Stimulated activated effector memory CD8-positive, alpha-beta T cell treated with anti-CD3 and anti-CD28 coated beads, Interleukin-12 subunit alpha, Interleukin-12 subunit beta, amount 100 ng/mL, for 72 hours (primary cell): Measurements from ENCODE around the gene SHANK1.
A peak's percentile ranks its signal among the peaks of the same experiment; 100 is the strongest.
"Not testable (repeated sequence)": the region's sequence is repeated elsewhere in the genome, so short reads cannot be mapped to it uniquely, and the experiment has no call there.

ENCODE experiments used
- ATAC-seq: fragments of 150-1000 bp; cut with Tn5 transposase; 2 replicates; pipeline ENCODE4 v1.10.0; 2021
- DNase-seq, 2 donors: peaks; one replicate each; pipeline ENCODE4 v3.0.0; 2021 to 2022; ENCODE audit warnings: low spot score in 2 of 2
- H3K27ac Mint-ChIP-seq: one replicate; pipeline ENCODE4 v1.8.0; 2022; ENCODE audit warnings: mild to moderate bottlenecking, mixed read lengths
- H3K36me3 Mint-ChIP-seq: one replicate; pipeline ENCODE4 v1.8.0; 2022; ENCODE audit warnings: mild to moderate bottlenecking, mixed read lengths
- H3K4me1 Mint-ChIP-seq: one replicate; pipeline ENCODE4 v1.8.0; 2022; ENCODE audit warnings: mixed read lengths
- H3K4me3 Mint-ChIP-seq: one replicate; pipeline ENCODE4 v1.8.0; 2022; ENCODE audit warnings: mild to moderate bottlenecking, mixed read lengths
- H3K9me3 Mint-ChIP-seq: one replicate; pipeline ENCODE4 v1.8.0; 2022; ENCODE audit warnings: mixed read lengths

Gene SHANK1

GRCh38 chr19:50719566-50719965 is at the start of gene SHANK1:
SHANK1 (minus strand) TSS chr19:50719802; CDS start chr19:50716919, 2,883 bp downstream.
- H3K4me3 Mint-ChIP-seq = peak within 1 kb of the TSS; percentile 24
- no peak for ATAC-seq
- DNase-seq = no peak
- H3K27ac Mint-ChIP-seq = no peak within 1 kb of the TSS
- peaks cover 3% of the 10 kb centered on the region for H3K9me3 Mint-ChIP-seq
- no peaks in the 10 kb centered on the region for H3K36me3 Mint-ChIP-seq
- H3K4me1 Mint-ChIP-seq = peaks cover 20% of the 10 kb centered on the region

GRCh38 chr19:50768277-50768676 is 48.7 kb upstream of the SHANK1 start:
- no peak overlapping the region for H3K27ac Mint-ChIP-seq
- no peaks in the 10 kb centered on the region for H3K4me1 Mint-ChIP-seq
- ATAC-seq = no peak
- no peak overlapping the region for H3K4me3 Mint-ChIP-seq
- H3K36me3 Mint-ChIP-seq = no peaks in the 10 kb centered on the region
- H3K9me3 Mint-ChIP-seq = no peaks in the 10 kb centered on the region
- no peak for DNase-seq

GRCh38 chr19:50767263-50767662 is 47.7 kb upstream of the SHANK1 start:
- H3K4me3 Mint-ChIP-seq, ATAC-seq, H3K4me1 Mint-ChIP-seq, H3K27ac Mint-ChIP-seq, H3K36me3 Mint-ChIP-seq, H3K9me3 Mint-ChIP-seq, DNase-seq: not testable (repeated sequence)

- not testable (repeated sequence) for ATAC-seq, H3K4me3 Mint-ChIP-seq, H3K9me3 Mint-ChIP-seq, H3K4me1 Mint-ChIP-seq, DNase-seq, H3K36me3 Mint-ChIP-seq, H3K27ac Mint-ChIP-seq
Measured at GRCh38 chr19:50766746-50767145, 47.1 kb upstream of the SHANK1 start.

- ATAC-seq = no peak
Measured at GRCh38 chr19:50764409-50764808, 44.8 kb upstream of the SHANK1 start.

GRCh38 chr19:50763521-50763920 is 43.9 kb upstream of the SHANK1 start:
- H3K4me1 Mint-ChIP-seq, H3K36me3 Mint-ChIP-seq, H3K9me3 Mint-ChIP-seq, H3K4me3 Mint-ChIP-seq, H3K27ac Mint-ChIP-seq, ATAC-seq, DNase-seq: not testable (repeated sequence)

More at GRCh38 chr19:50764409-50764808, 44.8 kb upstream of the SHANK1 start:
- DNase-seq = no peak
- Mint-ChIP-seq H3K27ac (no peak overlapping the region), H3K4me3 (no peak overlapping the region), H3K36me3 (no peaks in the 10 kb centered on the region), H3K9me3 (peaks cover 4% of the 10 kb centered on the region), H3K4me1 (no peaks in the 10 kb centered on the region)

- H3K4me1 Mint-ChIP-seq, H3K9me3 Mint-ChIP-seq, H3K36me3 Mint-ChIP-seq, ATAC-seq, H3K27ac Mint-ChIP-seq, DNase-seq, H3K4me3 Mint-ChIP-seq: not testable (repeated sequence)
Measured at GRCh38 chr19:50761501-50761900, 41.9 kb upstream of the SHANK1 start.

GRCh38 chr19:50759886-50760285 is 40.3 kb upstream of the SHANK1 start:
- no peaks in the 10 kb centered on the region for H3K36me3 Mint-ChIP-seq
- DNase-seq (no peak), ATAC-seq (no peak)
- H3K9me3 Mint-ChIP-seq = peaks cover 4% of the 10 kb centered on the region
- H3K4me3 Mint-ChIP-seq = no peak overlapping the region
- no peaks in the 10 kb centered on the region for H3K4me1 Mint-ChIP-seq
- no peak overlapping the region for H3K27ac Mint-ChIP-seq

- DNase-seq, H3K9me3 Mint-ChIP-seq, H3K4me1 Mint-ChIP-seq, H3K36me3 Mint-ChIP-seq, H3K4me3 Mint-ChIP-seq, H3K27ac Mint-ChIP-seq, ATAC-seq: not testable (repeated sequence)
Measured at GRCh38 chr19:50759076-50759475, 39.5 kb upstream of the SHANK1 start.

- H3K4me1 Mint-ChIP-seq, ATAC-seq, H3K4me3 Mint-ChIP-seq, H3K27ac Mint-ChIP-seq, H3K36me3 Mint-ChIP-seq, H3K9me3 Mint-ChIP-seq, DNase-seq: not testable (repeated sequence)
Measured at GRCh38 chr19:50757624-50758023, 38.0 kb upstream of the SHANK1 start.

GRCh38 chr19:50756244-50756643 is 36.6 kb upstream of the SHANK1 start:
- H3K4me3 Mint-ChIP-seq, H3K27ac Mint-ChIP-seq, ATAC-seq, H3K36me3 Mint-ChIP-seq, H3K9me3 Mint-ChIP-seq, H3K4me1 Mint-ChIP-seq, DNase-seq: not testable (repeated sequence)

GRCh38 chr19:50753879-50754278 is 34.3 kb upstream of the SHANK1 start:
- H3K36me3 Mint-ChIP-seq = no peaks in the 10 kb centered on the region
- ATAC-seq (no peak), DNase-seq (no peak)
- H3K4me3 Mint-ChIP-seq = no peak overlapping the region
- H3K9me3 Mint-ChIP-seq = no peaks in the 10 kb centered on the region
- H3K27ac Mint-ChIP-seq = no peak overlapping the region
- H3K4me1 Mint-ChIP-seq = no peaks in the 10 kb centered on the region

- Mint-ChIP-seq H3K9me3 (no peaks in the 10 kb centered on the region), H3K27ac (no peak overlapping the region), H3K4me1 (no peaks in the 10 kb centered on the region), H3K36me3 (no peaks in the 10 kb centered on the region), H3K4me3 (no peak overlapping the region)
- ATAC-seq (no peak), DNase-seq (no peak)
Measured at GRCh38 chr19:50750010-50750409, 30.4 kb upstream of the SHANK1 start.

GRCh38 chr19:50749490-50749889 is 29.9 kb upstream of the SHANK1 start:
- no peak for ATAC-seq
- H3K4me3 Mint-ChIP-seq = no peak overlapping the region
- H3K9me3 Mint-ChIP-seq = no peaks in the 10 kb centered on the region
- DNase-seq = no peak
- no peaks in the 10 kb centered on the region for H3K36me3 Mint-ChIP-seq
- no peak overlapping the region for H3K27ac Mint-ChIP-seq
- no peaks in the 10 kb centered on the region for H3K4me1 Mint-ChIP-seq

GRCh38 chr19:50747141-50747540 is 27.5 kb upstream of the SHANK1 start:
- ATAC-seq, DNase-seq, H3K36me3 Mint-ChIP-seq, H3K27ac Mint-ChIP-seq, H3K4me3 Mint-ChIP-seq, H3K9me3 Mint-ChIP-seq, H3K4me1 Mint-ChIP-seq: not testable (repeated sequence)

- no peaks in the 10 kb centered on the region for H3K4me1 Mint-ChIP-seq
- ATAC-seq (no peak), DNase-seq (no peak)
- H3K27ac Mint-ChIP-seq = no peak overlapping the region
- no peaks in the 10 kb centered on the region for H3K9me3 Mint-ChIP-seq
- no peaks in the 10 kb centered on the region for H3K36me3 Mint-ChIP-seq
- no peak overlapping the region for H3K4me3 Mint-ChIP-seq
Measured at GRCh38 chr19:50745221-50745620, 25.6 kb upstream of the SHANK1 start.

- DNase-seq = no peak
- H3K9me3 Mint-ChIP-seq = no peaks in the 10 kb centered on the region
- no peaks in the 10 kb centered on the region for H3K4me1 Mint-ChIP-seq
- ATAC-seq = no peak
- H3K27ac Mint-ChIP-seq = no peak overlapping the region
- H3K36me3 Mint-ChIP-seq = no peaks in the 10 kb centered on the region
- H3K4me3 Mint-ChIP-seq = no peak overlapping the region
Measured at GRCh38 chr19:50743537-50743936, 23.9 kb upstream of the SHANK1 start.
